GM21423 (cell line): Measurements from ENCODE around the gene ATP2B1.
A peak's percentile ranks its signal among the peaks of the same experiment; 100 is the strongest.

Source experiments
- ATAC-seq: cut with Tn5 transposase; IDR thresholded peaks from one replicate; pipeline ENCODE4 v1.9.1; 2021; ENCODE audit warnings: mild to moderate bottlenecking, moderate library complexity; ENCODE audit not compliant: unreplicated experiment

The ATP2B1 gene

GRCh38 chr12:89603678-89604077 lies 105.0 kb downstream of the ATP2B1 start:
- ATAC-seq, result no peak

DNA sequence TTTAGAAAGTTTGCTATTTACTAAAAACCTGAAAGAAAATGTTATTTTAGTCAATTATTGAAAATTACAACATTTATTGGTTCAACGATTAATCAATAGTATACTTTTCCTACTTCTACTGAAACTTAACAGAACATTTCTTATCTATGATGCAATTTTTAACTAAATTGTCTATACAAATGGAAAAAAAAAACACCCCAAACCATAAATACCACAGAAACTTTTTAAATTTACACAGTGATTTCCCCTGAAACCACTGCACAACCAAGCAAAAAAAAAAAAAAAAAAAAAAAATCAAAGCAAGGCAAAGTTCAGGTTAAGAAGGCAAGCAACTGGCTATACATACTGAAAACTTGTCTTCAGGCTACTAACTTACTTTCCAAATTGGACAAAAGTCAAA lies 110.9 kb downstream of the ATP2B1 start:
- ATAC-seq, result peak; percentile 70

DNA sequence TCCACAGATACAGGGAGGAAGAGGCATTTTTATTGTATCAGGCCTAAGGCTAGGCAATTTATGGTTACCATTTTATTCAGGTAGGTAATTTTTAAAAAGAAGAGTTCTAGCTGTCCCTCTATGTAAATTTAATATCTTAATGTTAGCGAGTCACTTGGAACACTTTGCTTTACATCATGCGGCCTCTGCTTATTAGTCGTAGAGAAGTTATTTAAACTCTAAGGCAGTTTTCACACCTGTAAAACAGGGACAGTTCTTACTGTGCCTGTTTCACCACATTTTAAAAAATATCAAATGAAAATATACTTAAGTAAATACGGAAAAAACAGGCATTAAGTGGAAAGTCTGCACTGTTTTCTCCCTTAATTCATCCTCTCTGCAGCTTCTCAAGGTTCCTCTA lies 111.4 kb downstream of the ATP2B1 start:
- ATAC-seq, result no peak

- no peak for ATAC-seq
Observed at GRCh38 chr12:89593873-89594272, 114.8 kb downstream of the ATP2B1 start.

- ATAC-seq, result no peak
Observed at GRCh38 chr12:89593233-89593632, 115.4 kb downstream of the ATP2B1 start.

- ATAC-seq, result no peak
Observed at GRCh38 chr12:89589753-89590152, 118.9 kb downstream of the ATP2B1 start.

- no peak for ATAC-seq
Observed at GRCh38 chr12:89578499-89578898, 130.1 kb downstream of the ATP2B1 start.

GRCh38 chr12:89576572-89577220 lies 131.9 kb downstream of the ATP2B1 start:
- ATAC-seq, result no peak

DNA sequence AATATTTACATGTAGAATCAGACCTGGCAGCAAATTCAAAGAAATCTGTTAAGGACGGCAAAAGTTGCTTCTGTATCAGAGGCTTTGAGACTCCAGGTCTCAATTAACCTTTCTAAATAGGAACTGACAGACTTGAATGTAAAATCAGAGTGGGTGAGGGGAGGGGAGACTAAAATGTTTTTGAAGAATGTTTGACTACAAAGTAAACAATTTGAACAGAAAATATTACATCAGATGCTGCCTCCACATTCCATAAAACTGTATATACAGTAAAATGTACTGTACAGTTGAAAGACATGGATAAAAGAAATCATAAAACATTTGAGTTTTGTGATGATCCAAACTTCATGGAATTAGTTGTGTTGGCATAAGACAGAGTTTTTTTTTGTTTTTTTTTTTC lies 133.3 kb downstream of the ATP2B1 start:
- ATAC-seq, result no peak

DNA sequence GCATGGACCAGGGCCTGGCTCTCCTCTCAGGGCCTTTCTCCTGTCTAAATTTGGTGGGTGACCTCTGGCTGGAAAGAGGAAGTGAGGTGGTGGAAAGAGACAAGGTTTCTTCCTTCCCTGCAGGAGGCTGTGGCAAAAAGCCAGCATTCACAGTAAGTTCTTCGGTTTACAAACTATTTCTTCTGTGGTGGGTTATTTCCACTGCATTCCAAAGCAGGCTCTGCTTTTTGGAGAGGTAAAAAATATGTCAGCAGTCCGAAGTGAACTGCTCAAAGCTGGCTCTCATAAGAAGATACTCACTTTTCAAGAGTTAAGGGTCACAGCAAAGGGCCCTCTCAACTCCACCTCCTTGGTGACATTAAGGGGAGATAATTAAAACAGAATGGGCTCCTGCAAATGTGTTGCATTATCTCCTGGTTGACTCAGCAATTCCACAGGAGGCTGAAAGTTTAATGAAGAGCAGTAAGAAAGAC lies 133.9 kb downstream of the ATP2B1 start:
- ATAC-seq, result no peak

DNA sequence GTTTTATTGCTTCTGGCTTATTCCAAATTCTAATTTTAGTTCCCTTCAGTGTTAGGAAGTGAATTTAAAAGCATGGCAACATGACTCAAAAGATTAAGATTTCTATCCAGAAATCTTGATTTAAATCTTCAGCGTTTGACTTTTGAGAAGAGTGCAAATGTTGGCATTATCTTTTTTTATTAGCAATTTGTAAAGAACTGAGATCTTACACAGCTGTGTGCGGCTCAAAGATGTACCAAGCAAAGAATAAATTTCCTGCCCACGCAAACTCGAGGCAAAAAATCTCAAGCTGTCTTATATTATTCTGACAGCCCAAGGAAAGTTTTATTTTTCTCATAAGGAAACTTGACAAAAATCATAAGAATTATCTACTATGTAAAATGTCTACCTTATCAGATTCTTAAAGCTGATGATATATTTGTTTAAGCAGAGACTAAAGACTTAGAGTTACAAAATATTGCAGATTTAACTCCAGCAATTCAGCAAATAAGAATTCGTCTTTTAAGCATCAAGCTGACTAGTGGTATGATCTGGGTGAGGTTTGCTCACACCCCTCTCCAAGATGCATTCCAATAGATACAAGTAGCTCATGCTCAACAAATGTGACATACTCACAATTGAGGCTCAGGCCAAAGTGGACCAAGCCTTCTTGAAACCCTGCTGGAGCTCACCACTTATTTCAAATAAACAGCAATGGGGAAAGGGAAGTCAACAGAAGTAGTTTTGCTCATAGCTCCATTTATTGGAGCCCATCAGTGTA lies 135.4 kb downstream of the ATP2B1 start:
- no peak for ATAC-seq

DNA sequence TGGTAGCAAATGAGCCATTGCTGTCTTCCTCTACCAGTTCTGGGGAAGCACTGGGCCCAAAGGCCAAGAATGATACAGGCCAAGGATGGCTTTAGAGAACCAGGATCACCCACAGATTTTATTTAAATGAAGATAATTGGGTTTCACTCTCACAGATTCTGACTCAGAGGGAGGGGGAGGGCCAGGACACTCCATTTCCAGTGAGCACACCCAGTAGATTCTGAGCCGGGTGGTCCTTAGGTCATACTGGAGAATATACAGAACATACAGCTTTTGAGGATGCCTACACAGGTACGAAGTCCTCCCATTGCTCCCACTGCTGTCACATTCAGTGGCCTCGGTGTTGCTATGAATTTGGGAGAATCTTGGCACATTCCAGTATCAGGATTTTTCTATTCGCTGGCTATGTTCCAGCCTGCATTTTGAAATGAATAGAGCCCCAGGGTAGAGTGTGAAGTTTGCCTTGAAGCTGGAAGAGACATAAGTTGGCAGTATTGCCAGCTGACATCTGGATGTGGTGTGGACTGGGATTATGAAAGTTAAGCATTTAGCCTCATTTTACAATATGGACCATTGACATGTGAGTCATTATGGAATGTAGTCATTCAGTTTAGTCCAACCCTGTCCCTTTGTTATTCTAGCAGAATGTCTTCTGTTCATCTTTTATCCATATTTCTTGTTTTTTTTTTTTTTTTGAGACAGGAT lies 137.0 kb downstream of the ATP2B1 start:
- ATAC-seq, result no peak

DNA sequence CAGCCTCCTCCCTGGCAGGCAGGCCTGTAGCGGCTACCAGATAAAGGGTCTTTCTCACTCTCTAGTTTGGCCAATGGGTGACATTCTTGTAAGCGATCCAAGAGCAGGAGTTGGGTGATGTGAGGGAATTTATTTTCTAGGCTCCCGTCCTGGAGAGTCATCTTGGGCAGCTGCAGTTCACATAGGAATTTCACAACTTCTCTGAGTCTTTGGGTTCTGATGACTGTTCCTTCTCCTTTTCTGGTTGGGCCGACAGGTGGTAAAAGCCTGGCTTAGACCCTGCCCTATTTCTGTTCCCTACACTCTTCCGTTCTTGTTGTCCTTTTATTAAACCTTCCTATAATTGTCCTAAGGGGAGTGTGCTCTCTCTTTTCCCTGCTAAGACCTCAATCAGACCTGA lies 140.2 kb downstream of the ATP2B1 start:
- ATAC-seq, result no peak

- ATAC-seq, result no peak
Observed at GRCh38 chr12:89567691-89568239, 140.9 kb downstream of the ATP2B1 start.

DNA sequence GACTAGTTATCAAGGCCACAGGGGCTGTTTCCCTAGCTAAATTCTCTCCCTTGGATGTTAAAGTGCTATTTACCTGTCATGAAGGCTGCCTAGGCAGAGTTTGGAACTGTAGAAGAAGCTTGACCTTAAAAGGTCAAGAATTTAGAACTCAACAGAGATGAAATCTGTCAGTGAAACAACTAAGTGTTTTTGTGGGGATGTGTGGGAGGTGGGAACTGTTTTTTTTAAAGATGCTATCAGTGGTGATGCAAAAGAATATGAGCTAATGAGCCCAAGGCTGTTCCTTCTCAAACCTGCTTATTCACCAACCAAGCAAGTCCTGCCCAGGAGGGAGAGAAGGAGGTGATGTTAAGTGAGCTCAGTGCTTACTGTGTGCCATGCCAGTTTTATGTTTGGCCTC lies 142.0 kb downstream of the ATP2B1 start:
- ATAC-seq, result no peak

DNA sequence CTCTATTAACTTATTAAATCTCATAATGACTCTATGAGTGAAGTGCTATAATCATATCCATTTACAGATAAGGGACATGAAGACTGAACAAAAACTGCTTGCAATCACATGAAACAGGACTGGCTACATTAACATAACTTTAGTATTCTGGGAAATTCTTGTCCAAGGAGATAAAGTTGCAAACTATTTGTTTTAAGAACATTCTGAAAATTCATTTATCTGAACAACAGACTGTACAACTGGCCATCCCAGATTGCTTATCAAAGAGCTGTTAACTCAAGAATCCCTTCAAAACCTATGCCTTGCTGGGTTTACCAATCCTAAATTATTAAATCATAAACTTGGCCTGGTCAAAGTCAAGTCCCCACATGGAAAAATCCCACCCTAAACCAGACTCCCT lies 143.6 kb downstream of the ATP2B1 start:
- no peak for ATAC-seq

- ATAC-seq, result no peak
Observed at GRCh38 chr12:89559753-89560152, 148.9 kb downstream of the ATP2B1 start.

DNA sequence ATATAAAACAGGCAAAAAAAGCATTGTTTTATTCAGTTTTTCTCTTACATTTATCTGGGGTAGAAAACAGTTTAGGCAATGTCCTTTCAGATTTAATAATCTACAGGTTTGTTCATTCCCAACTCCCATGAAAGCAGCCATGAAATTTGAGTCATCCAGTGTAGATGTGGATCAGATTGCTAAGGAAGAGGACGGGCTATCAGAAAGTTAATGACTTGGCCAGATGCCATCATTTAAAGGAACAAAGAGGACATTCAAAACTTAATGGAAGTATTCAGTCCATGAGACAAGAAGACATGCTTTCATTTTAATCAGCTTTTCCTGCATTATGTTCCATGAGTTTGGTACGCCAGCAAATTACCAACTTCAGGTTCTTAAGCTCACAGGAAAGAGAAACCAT lies 151.7 kb downstream of the ATP2B1 start:
- ATAC-seq, result no peak

GRCh38 chr12:89552376-89552775 lies 156.3 kb downstream of the ATP2B1 start:
- no peak for ATAC-seq

GRCh38 chr12:89551747-89552146 lies 156.9 kb downstream of the ATP2B1 start:
- no peak for ATAC-seq

DNA sequence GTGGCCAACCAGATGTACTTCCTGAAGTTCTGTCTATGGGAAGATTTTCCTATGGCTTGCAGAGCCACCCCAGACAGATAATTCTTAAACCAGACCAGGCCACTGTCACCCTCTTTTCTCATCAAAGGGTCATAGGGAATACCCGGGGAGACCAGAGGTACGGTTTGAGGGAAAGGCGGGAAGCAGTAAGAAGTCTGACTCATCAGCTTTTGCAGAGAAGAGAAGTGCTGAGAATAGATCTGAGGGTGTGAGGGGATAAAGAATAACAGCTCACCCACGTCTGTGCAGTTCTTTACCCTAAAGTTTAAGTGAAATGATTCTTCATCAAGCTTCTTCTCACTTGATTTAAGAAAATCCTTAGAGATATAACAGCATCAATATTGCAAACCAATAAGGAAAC lies 161.5 kb downstream of the ATP2B1 start:
- no peak for ATAC-seq

DNA sequence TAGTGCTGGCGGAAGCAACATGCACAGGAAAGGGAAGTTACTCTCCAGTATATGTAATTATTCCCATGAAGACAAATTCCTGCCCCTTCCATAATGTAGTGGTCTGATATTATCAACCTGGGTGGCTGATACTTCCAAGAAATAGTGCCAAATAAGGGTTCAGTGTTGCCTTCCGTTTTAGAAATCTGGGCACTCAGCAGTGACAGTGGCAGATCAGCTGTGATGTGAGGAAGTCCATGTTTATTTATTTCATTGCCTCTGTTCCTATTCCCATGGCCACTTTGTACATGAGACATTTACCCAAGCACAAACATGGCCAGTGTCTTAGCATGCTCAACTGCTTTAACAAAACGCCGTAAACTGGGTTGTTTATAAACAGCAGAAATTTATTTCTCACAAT lies 162.5 kb downstream of the ATP2B1 start:
- no peak for ATAC-seq
